IMR-90 (cell line): Measurements from ENCODE around the gene SINHCAF.

Experiments
- BHLHE40 ChIP-seq: fragments of 150-350 bp; IDR thresholded peaks from 2 replicates; pipeline ENCODE4 v1.6.1; 2016; ENCODE audit warnings: mild to moderate bottlenecking, low read depth, low read length
- CEBPB ChIP-seq: IDR thresholded peaks from 2 replicates; pipeline ENCODE4 v1.6.1; 2012; ENCODE audit warnings: low read depth, low read length, improper control_type of control experiment
- MAZ ChIP-seq: IDR thresholded peaks from 2 replicates; pipeline ENCODE4 v1.6.1; 2012; ENCODE audit warnings: low read depth, mild to moderate bottlenecking, low read length, improper control_type of control experiment, moderate library complexity, borderline replicate concordance
- MXI1 ChIP-seq: IDR thresholded peaks from 2 replicates; pipeline ENCODE4 v1.6.1; 2012; ENCODE audit warnings: low read depth, mild to moderate bottlenecking, low read length, moderate library complexity, borderline replicate concordance
- POLR2A ChIP-seq: IDR thresholded peaks from 2 replicates; pipeline ENCODE4 v1.6.1; 2012; ENCODE audit warnings: mild to moderate bottlenecking, low read depth, low read length
- RAD21 ChIP-seq: IDR thresholded peaks from 2 replicates; pipeline ENCODE4 v1.6.1; 2012; ENCODE audit warnings: low read length, improper control_type of control experiment
- RCOR1 ChIP-seq: IDR thresholded peaks from 2 replicates; pipeline ENCODE4 v1.6.1; 2012; ENCODE audit warnings: mild to moderate bottlenecking, low read length, improper control_type of control experiment; ENCODE audit not compliant: insufficient replicate concordance
- RFX5 ChIP-seq: IDR thresholded peaks from 2 replicates; pipeline ENCODE4 v1.8.0; 2012; ENCODE audit warnings: low read depth, mild to moderate bottlenecking, low read length, moderate library complexity
- SMC3 ChIP-seq: fragments of 150-350 bp; IDR thresholded peaks from 2 replicates; pipeline ENCODE4 v1.6.1; 2016; ENCODE audit warnings: low read depth, mild to moderate bottlenecking, antibody characterized with exemption, low read length, moderate library complexity
- TF ChIP-seq, protein P1 (sequence below): conservative IDR thresholded peaks from 2 replicates; pipeline ENCODE4 v1.5.1; 2012; ENCODE audit warnings: mild to moderate bottlenecking, low read depth, low read length, improper control_type of control experiment

DNA sequence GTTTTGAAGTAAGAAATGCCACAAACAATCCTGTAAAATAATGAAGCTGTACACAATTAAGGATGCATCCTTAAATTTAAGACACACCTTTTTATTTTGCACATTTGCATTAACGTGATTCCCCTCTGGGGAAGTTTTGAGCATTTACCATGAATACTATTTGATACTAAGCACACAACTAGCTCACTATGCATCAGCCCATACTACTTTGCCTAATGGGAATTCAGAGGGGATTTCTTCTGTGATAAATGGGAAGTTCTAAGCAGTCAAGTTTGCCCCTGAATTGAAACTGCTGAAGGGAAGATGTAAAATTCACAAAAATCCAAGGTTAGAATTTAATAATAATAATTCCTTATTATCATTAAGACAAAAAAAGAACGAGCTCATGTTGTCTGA lies 27.4 kb downstream of the SINHCAF start:
- TF ChIP-seq, protein P1, sequence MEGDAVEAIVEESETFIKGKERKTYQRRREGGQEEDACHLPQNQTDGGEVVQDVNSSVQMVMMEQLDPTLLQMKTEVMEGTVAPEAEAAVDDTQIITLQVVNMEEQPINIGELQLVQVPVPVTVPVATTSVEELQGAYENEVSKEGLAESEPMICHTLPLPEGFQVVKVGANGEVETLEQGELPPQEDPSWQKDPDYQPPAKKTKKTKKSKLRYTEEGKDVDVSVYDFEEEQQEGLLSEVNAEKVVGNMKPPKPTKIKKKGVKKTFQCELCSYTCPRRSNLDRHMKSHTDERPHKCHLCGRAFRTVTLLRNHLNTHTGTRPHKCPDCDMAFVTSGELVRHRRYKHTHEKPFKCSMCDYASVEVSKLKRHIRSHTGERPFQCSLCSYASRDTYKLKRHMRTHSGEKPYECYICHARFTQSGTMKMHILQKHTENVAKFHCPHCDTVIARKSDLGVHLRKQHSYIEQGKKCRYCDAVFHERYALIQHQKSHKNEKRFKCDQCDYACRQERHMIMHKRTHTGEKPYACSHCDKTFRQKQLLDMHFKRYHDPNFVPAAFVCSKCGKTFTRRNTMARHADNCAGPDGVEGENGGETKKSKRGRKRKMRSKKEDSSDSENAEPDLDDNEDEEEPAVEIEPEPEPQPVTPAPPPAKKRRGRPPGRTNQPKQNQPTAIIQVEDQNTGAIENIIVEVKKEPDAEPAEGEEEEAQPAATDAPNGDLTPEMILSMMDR, result no peak
- TF ChIP-seq POLR2A (no peak), BHLHE40 (no peak), RAD21 (no peak), MAZ (no peak), SMC3 (no peak), CEBPB (no peak), RFX5 (no peak), RCOR1 (no peak), MXI1 (no peak)
